Measurements from ENCODE around the gene ZNF536. TPM values are rescaled to one million over a fixed set of nuclear protein-coding genes. Genes with fewer than 3 reads are reported as not detected.

Gene ZNF536
- total and polyA plus RNA-seq, 2 donors (not counting 3 experiments of a cell fraction or from before 2014, with no cell fraction given): not detected

- no peak overlapping the region for H3K27ac ChIP-seq (ENCODE audit: insufficient read depth, low read depth, low read length)
- no peak for TF ChIP-seq MYC (IDR thresholded peaks at IDR 0.05; ENCODE audit: low read depth, low read length)
- no peak for TF ChIP-seq POLR2AphosphoS5 (IDR thresholded peaks at IDR 0.05; ENCODE audit: insufficient read depth, low read depth, low read length)
- no peak for TF ChIP-seq MAX (IDR thresholded peaks at IDR 0.05; ENCODE audit: insufficient read depth, insufficient read length)
- no peak for TF ChIP-seq JUN (IDR thresholded peaks at IDR 0.05; ENCODE audit: borderline replicate concordance, insufficient read depth, insufficient read length, low read depth)
- no peak for TF ChIP-seq FOS (IDR thresholded peaks at IDR 0.05; ENCODE audit: borderline replicate concordance, insufficient read depth, low read length)
- no peak for TF ChIP-seq EZH2 (IDR thresholded peaks at IDR 0.05; ENCODE audit: borderline replicate concordance, low read depth, low read length, severe bottlenecking)
- no peak overlapping the region for H3K4me3 ChIP-seq (replicated peaks in 1 of 3; ENCODE audit: insufficient read depth in 1 of 3, low read depth in 1 of 3, low read length in 3 of 3)
- no peak overlapping the region for H2AFZ ChIP-seq (ENCODE audit: low read depth, low read length)
- no peak overlapping the region for H3K9ac ChIP-seq (replicated peaks; ENCODE audit: extremely low read depth, insufficient read depth, low read length)
- CTCF ChIA-PET: no interaction called here
- peaks cover 5% of the 10 kb centered on the region for H3K9me3 ChIP-seq (replicated peaks; ENCODE audit: control insufficient read depth, insufficient read depth, low read length)
- no peaks in the 10 kb centered on the region for H3K4me1 ChIP-seq (ENCODE audit: control insufficient read depth, extremely low read depth, insufficient read depth, low read length)
- DNase-seq (ENCODE audit: low read depth, low spot score) (no peak), FAIRE-seq (no peak)
- H4K20me1 ChIP-seq (replicated peaks; ENCODE audit: control insufficient read depth, extremely low read depth, insufficient read depth, low read length): no peaks in the 10 kb centered on the region
- POLR2A ChIA-PET: no interaction called here
- H3K36me3 ChIP-seq (ENCODE audit: control insufficient read depth in 2 of 2, extremely low read depth in 1 of 2, insufficient read depth in 2 of 2, low read length in 2 of 2): no peaks in the 10 kb centered on the region
- dilution Hi-C loops (cut with MboI; ENCODE audit: extremely low pct_ligation_motif_present, low sequenced_read_pairs) (no loop called here), intact Hi-C loops (cut with micrococcal nuclease) (no loop called here)
- BruUV-seq (replicated peaks): no TSS peak
- H3K79me2 ChIP-seq (ENCODE audit: control insufficient read depth, insufficient read depth, low read length): no peaks in the 10 kb centered on the region
- no peaks in the 10 kb centered on the region for H3K27me3 ChIP-seq (ENCODE audit: control insufficient read depth in 2 of 2, insufficient read depth in 2 of 2, low read length in 2 of 2)
- H3K9me1 ChIP-seq (replicated peaks; ENCODE audit: control insufficient read depth, extremely low read depth, insufficient read depth, low read length): no peaks in the 10 kb centered on the region
- no peak overlapping the region for H3K4me2 ChIP-seq (ENCODE audit: insufficient read depth, low read length)
These were observed 192.4 kb downstream of the ZNF536 start for GRCh38 chr19:30564551-30565011.

GRCh38 chr19:30565636-30566035, 193.5 kb downstream of the ZNF536 start:
- no peak overlapping the region for H3K4me2 ChIP-seq (ENCODE audit: insufficient read depth, low read length)
- no peak overlapping the region for H3K27ac ChIP-seq (ENCODE audit: insufficient read depth, low read depth, low read length)
- peaks cover 5% of the 10 kb centered on the region for H3K9me3 ChIP-seq (replicated peaks; ENCODE audit: control insufficient read depth, insufficient read depth, low read length)
- no peaks in the 10 kb centered on the region for H3K4me1 ChIP-seq (ENCODE audit: control insufficient read depth, extremely low read depth, insufficient read depth, low read length)
- intact Hi-C loops (cut with micrococcal nuclease) (no loop called here), dilution Hi-C loops (cut with MboI; ENCODE audit: extremely low pct_ligation_motif_present, low sequenced_read_pairs) (no loop called here)
- CTCF ChIA-PET: no interaction called here
- H4K20me1 ChIP-seq (replicated peaks; ENCODE audit: control insufficient read depth, extremely low read depth, insufficient read depth, low read length): no peaks in the 10 kb centered on the region
- H2AFZ ChIP-seq (ENCODE audit: low read depth, low read length): no peak overlapping the region
- no peak overlapping the region for H3K9ac ChIP-seq (replicated peaks; ENCODE audit: extremely low read depth, insufficient read depth, low read length)
- DNase-seq (ENCODE audit: low read depth, low spot score) (no peak), FAIRE-seq (no peak)
- BruUV-seq (replicated peaks): no TSS peak
- TF ChIP-seq MAX (IDR thresholded peaks at IDR 0.05; ENCODE audit: insufficient read depth, insufficient read length): no peak
- POLR2A ChIA-PET: no interaction called here
- H3K36me3 ChIP-seq (ENCODE audit: control insufficient read depth in 2 of 2, extremely low read depth in 1 of 2, insufficient read depth in 2 of 2, low read length in 2 of 2): no peaks in the 10 kb centered on the region
- no peak overlapping the region for H3K4me3 ChIP-seq (replicated peaks in 1 of 3; ENCODE audit: insufficient read depth in 1 of 3, low read depth in 1 of 3, low read length in 3 of 3)
- H3K27me3 ChIP-seq (ENCODE audit: control insufficient read depth in 2 of 2, insufficient read depth in 2 of 2, low read length in 2 of 2): no peaks in the 10 kb centered on the region
- no peaks in the 10 kb centered on the region for H3K79me2 ChIP-seq (ENCODE audit: control insufficient read depth, insufficient read depth, low read length)
- H3K9me1 ChIP-seq (replicated peaks; ENCODE audit: control insufficient read depth, extremely low read depth, insufficient read depth, low read length): no peaks in the 10 kb centered on the region
